Smooth muscle cell of the brain vasculature (primary cell): ENCODE results near the gene CBX5.
A peak's percentile ranks its signal among the peaks of the same experiment; 100 is the strongest.
"Not testable (repeated sequence)": the region's sequence is repeated elsewhere in the genome, so short reads cannot be mapped to it uniquely, and the experiment has no call there.

Experiments
- DNase-seq: peaks from one replicate; pipeline ENCODE4 v3.0.0-alpha.2; 2012; ENCODE audit warnings: low read depth, low spot score

The CBX5 gene

GRCh38 chr12:54279632-54280467 lies at the start of gene CBX5:
TSS of gene CBX5 (minus strand) at chr12:54280122. CDS start at chr12:54257650, 22,472 bp downstream.
- peak; percentile 99 for DNase-seq

DNA sequence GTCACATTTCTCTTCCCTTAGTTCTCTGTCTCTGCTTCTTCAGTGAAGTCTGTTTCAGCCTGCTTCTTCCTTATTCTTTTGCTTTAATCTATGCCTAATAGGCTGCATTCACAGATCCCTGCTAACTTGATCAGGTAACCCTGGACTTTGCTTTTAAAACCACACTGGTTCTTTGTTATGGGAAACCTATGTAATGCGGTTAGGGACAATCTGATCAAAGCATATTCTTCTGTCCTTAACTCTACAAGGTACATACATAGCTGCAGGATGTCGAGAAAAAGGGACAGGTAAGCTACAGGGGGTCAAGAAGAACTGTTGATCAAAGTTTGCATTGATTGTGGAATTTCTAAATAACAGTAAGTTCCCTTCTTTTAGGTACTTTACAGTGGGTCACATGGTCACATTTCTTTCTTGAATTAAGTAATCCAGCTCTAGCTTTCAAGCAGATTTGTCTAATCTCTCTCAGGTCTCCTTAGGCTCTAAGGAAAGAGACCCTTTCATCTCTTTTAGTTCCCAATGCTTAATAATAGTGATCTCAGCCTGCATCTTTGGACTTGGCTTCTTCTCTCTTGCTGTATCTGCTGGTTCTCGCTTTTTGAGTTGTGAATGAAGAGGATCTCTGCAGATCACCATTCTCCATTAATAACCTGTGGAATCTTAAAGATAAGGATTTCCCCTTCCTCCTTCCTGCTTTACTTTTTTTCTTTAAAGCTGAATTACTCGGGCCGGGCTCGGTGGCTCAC lies 48.8 kb upstream of the CBX5 start:
- DNase-seq = no peak

DNA sequence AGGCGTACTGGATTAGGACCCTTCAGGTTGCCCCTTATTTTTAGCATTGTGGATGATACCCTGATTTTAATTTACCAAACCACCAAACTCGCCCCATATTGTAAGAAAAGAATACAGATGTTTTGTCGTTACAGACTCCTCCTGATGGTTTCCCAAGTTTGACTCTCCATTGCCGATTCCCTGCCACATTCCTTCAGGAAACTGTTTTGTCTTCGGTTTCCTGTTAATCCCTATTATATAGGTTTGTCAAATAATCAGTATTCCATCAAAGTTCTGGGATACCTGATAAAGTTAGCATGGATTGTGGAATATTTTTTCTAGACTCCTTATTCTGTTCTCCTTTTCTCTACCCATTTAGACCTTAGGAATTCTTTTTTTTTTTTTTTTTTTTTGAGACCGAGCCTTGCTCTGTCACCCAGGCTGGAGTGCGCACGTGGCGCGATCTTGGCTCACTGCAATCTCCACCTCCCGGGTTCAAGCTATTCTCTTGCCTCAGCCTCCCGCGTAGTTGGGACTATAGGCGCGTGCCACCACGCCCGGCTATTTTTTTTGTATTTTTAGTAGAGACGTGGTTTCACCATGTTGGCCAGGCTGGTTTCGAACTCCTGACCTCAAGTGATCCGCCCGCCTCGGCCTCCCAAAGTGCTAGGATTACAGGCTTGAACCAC lies 45.7 kb upstream of the CBX5 start:
- not testable (repeated sequence) for DNase-seq

DNA sequence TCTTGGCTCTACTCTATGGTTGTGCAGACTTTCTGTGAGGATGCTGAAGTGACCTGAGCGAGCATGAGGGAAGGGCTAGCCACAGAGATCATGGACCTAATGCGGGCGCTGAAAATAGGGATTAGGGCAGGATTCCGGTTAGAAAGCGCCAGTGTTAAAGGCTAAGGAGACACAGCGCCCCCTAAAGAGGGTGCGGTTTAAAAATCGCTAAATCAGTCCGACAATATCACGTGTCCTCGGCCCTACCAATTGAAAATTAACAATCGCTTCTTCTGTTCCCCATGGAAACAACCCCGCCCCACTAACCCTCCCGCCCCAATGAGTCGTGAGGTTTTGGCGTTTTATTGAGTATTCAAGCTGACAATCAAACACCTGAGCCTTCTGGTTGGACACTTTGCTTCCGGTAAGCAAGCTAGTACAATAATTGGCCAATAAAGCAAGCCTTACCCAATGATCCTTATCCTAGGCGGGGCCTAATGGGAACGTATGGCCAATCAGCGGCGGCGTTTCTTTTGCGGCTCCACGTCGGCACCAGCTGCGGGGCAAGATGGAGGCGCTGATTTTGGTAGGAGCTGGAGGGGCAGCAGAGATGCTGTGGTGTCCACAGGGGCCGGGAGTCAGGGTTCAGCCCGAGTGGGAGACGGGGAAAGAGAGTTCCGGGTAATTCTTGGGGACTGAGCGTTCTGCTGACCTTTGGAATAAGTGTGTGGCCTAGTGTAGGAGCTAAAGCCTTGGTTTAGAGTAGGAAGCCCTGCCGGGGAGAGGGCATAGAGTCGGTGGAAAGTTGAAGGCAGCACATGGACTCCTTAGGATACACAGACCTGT lies 44.9 kb upstream of the CBX5 start, which contains the start of gene COPZ1:
COPZ1 (plus strand) TSS at position 515 of the 825 bp plus-strand sequence; CDS start at position 548, 33 bp downstream.
- DNase-seq = peak; percentile 99

DNA sequence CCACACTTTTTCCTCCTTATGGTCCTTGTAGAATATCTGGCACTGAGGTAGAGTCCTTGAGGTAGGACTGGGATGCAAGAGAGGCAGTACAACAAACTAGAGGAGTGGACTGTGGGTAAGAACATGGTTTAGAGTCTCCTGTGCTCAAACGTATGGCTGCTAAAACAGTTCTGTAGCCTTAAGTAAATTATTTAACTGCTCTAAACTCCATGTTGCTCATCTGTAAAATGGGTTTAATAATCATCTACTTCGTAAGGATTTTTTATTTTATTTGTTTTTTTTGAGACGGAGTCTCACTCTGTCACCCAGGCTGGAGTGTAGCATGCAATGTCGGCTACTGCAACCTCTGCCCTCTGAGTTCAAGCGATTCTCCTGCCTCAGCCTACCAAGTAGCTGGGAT lies 41.4 kb upstream of the CBX5 start:
- DNase-seq = no peak

DNA sequence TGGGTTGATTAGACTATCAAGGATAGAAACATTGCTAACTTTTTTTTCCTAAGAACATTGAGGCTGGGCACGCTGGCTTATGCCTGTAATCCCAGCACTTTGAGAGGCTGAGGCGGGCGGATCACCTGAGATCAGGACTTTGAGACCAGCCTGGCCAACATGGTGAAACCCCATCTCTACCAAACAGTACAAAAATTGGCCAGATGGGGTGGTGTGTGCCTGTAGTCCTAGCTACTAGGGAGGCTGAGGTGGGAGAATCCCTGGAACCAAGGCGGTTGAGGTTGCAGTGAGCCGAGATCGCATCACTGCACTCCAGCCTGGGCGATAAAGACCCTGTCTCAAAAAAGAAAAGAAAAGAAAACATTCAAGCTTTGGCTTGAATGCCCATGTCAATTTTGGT lies 32.4 kb upstream of the CBX5 start:
- DNase-seq = not testable (repeated sequence)

DNA sequence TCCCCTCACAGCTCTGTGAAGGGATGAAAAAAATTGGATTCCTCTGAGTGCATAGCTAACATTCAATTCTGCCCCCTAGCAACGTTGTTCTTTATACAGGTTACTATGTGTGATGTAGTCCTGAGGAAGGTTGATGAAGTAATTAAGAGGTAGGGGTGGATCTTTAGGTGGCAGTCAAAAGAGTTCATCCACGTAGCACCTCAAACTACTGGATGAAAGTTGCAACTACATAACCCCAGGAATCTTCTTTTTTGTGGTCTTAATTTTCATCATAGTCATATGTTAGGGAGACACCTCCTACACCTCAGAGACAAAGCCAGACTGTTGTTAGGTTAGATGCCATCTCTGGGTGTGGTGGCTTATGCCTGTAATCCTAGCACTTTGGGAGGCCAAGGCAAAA lies 31.1 kb upstream of the CBX5 start:
- DNase-seq = no peak

- DNase-seq = no peak
These were observed 27.2 kb upstream of the CBX5 start for GRCh38 chr12:54306925-54307741.

GRCh38 chr12:54304187-54304810 lies 24.4 kb upstream of the CBX5 start:
- no peak for DNase-seq

DNA sequence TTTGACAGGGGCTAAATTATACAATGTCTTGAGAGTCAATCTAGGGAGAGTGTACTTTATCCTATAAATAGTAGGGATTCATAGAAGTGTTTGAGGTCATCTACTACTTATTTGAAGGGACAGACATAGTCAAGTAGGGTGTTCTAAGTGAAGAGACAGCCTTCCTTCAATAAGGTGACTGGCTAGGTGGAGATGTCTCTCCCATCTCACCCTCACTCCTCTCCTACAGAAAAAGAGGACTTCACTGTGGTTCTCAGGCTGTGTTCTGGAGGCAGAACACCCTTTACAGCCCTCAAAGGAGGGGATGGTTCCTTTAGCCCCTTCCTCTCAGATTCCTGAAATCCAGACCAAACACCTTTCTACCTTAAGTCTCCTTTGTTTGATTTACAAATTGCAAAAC lies 23.7 kb upstream of the CBX5 start:
- DNase-seq = no peak

- no peak for DNase-seq
These were observed 21.6 kb upstream of the CBX5 start for GRCh38 chr12:54301428-54302048.

- DNase-seq = no peak
These were observed 21.0 kb upstream of the CBX5 start, which contains the start of gene NFE2 for GRCh38 chr12:54300732-54301427. TSS of gene NFE2 (minus strand) at chr12:54301015. CDS start at chr12:54295248, 5,767 bp downstream.

GRCh38 chr12:54300225-54300731 lies 20.4 kb upstream of the CBX5 start:
- DNase-seq = no peak

DNA sequence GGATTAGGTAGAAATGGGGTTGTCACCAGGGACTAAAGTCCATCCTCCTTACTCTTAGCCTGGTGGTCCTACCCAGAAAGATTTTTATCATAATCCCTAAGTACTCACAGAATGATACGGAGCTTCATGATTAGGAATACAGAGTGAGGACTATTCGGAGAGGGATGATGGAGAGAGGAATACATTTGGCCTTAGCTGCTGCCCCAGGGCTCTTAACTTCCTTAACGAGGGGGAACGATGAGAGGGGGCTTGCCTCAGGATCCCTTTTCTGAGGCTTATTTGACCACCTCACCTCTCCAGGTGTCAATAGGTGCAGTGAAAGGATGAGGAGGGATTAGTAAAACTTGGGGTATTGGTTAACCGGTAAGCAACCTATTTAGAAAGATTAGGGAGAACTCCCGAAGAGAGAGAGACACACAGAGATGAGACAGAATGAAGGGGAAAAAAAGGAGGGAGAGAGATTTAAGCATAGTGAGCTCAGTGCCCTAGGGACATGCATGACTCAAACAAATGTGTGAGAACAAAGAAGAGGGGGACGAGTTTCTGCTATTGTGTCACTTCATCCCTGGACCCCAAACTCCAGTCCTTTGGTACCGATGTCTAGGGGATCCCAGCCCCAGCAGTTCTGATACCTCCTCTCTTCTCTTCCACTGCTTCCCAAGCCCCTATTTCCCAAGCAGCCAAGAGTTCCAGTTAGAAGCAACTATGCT lies 19.7 kb upstream of the CBX5 start:
- no peak for DNase-seq

DNA sequence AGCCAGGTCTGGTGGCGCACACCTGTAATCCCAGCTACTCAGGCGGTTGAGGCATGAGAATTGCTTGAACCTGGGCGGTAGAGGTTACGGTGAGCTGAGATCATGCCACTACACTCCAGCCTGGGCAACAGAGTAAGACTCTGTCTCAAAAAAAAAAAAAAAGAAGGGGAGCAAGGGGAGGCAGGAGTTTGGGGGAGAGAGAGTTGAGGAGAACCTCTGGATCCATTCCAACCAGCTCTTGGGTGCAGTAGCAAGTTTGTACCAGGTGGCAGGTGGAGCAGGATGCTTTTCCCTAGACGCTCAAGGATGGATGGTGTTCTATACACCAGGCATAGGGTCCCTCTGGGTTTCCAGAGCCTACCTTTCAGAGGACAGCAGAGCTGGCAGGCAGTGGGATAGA lies 19.0 kb upstream of the CBX5 start:
- no peak for DNase-seq

GRCh38 chr12:54296393-54297099 lies 16.6 kb upstream of the CBX5 start:
- no peak for DNase-seq

DNA sequence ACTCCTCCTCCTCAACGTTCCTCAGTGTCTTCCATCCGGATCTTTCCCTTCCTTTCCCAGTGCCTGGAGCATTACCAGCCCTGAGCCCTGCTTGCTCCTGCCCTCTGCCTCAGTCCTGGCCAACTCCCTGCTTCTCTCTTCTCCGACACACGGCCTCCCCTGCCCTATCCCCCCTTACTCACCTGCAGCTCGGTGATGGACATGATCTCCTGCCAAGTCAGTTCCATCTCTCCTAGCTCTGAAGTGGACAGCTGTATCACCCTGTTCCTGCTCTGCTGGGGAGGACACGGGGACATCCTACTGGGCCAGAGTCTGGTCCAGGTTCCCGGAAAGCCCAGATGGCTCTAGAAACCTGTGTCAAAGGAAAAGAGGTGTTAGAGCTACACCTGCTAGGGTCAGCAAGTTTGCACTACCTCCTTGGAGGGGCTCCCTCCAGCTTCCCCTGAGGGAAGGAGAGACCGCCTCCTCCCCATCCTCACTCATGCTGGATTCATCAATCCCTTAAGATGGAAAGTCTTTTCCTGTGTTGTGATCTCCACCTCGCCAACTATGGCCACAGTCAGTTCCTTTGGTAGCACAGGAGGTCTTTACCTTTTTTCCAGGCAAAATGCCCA lies 15.1 kb upstream of the CBX5 start:
- DNase-seq = no peak
